NB4 (cell line): Measurements from ENCODE around the gene TFAP2A.

Experiments
- CTCF ChIP-seq: IDR thresholded peaks from one replicate; pipeline ENCODE4 v1.5.1; 2012; ENCODE audit warnings: low read depth, low read length
- POLR2A ChIP-seq: IDR thresholded peaks from 2 replicates; pipeline ENCODE4 v1.6.1; 2011; ENCODE audit warnings: mild to moderate bottlenecking; ENCODE audit not compliant: insufficient read length; ENCODE audit errors: extremely low read depth

- TF ChIP-seq POLR2A, result no peak
- TF ChIP-seq CTCF, result no peak
Observed at GRCh38 chr6:10414756-10415616, at the start of gene TFAP2A.
